ENCODE results near the gene UCK1.

The UCK1 gene

DNA sequence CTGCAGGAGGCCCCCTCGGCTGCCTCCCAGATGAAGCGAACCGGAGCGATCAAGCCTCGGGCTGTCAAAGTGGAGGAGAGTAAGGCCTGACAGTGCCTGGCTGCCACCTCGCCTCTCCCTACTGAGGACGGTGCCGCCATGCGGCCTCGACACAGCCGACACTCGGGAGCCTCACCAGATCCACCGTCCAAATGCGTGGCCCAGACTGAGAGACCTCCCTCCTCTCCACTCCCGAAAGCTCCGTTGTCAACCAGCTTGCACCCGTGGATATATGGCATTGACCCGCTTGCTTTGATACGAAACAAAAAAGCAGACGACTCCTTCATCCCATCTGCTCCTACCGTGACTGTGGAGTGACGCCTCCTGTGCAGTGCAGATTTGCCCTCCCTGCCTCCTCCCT is 35.3 kb downstream of the UCK1 start:
- Histone ChIP-seq H3K4me2 (ENCODE audit: low read depth, low read length, poor library complexity, severe bottlenecking) (no peak overlapping the region), H3K27ac (ENCODE audit: low read depth, low read length) (no peak overlapping the region), H3K79me2 (ENCODE audit: insufficient read depth, low read length) (no peaks in the 10 kb centered on the region), H3K27me3 (ENCODE audit: low read length) (no peaks in the 10 kb centered on the region), H3K9ac (ENCODE audit: low read length) (no peak overlapping the region), H3K9me2 (replicated peaks; ENCODE audit: insufficient read depth, low read length) (no peaks in the 10 kb centered on the region), H3K36me3 (ENCODE audit: low read length) (peaks cover 5% of the 10 kb centered on the region; the same call in 1 of the 2 replicates), H3K4me3 (ENCODE audit: insufficient read depth, low read length, poor library complexity, severe bottlenecking) (no peak overlapping the region), H3F3A (ENCODE audit: insufficient read depth) (peaks cover 19% of the 10 kb centered on the region), H4K20me1 (ENCODE audit: low read depth, low read length) (no peaks in the 10 kb centered on the region), H3K9me3 (ENCODE audit: insufficient read depth, low read length) (no peaks in the 10 kb centered on the region), H2AFZ (ENCODE audit: low read depth, low read length, severe bottlenecking) (no peak overlapping the region)
- TF ChIP-seq, protein P1, sequence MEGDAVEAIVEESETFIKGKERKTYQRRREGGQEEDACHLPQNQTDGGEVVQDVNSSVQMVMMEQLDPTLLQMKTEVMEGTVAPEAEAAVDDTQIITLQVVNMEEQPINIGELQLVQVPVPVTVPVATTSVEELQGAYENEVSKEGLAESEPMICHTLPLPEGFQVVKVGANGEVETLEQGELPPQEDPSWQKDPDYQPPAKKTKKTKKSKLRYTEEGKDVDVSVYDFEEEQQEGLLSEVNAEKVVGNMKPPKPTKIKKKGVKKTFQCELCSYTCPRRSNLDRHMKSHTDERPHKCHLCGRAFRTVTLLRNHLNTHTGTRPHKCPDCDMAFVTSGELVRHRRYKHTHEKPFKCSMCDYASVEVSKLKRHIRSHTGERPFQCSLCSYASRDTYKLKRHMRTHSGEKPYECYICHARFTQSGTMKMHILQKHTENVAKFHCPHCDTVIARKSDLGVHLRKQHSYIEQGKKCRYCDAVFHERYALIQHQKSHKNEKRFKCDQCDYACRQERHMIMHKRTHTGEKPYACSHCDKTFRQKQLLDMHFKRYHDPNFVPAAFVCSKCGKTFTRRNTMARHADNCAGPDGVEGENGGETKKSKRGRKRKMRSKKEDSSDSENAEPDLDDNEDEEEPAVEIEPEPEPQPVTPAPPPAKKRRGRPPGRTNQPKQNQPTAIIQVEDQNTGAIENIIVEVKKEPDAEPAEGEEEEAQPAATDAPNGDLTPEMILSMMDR (IDR thresholded peaks at IDR 0.05; ENCODE audit: insufficient read depth, low read length, poor library complexity, severe bottlenecking) = no peak
- no peak for TF ChIP-seq EZH2phosphoT487 (conservative IDR thresholded peaks at IDR 0.05; ENCODE audit: low read length)

DNA sequence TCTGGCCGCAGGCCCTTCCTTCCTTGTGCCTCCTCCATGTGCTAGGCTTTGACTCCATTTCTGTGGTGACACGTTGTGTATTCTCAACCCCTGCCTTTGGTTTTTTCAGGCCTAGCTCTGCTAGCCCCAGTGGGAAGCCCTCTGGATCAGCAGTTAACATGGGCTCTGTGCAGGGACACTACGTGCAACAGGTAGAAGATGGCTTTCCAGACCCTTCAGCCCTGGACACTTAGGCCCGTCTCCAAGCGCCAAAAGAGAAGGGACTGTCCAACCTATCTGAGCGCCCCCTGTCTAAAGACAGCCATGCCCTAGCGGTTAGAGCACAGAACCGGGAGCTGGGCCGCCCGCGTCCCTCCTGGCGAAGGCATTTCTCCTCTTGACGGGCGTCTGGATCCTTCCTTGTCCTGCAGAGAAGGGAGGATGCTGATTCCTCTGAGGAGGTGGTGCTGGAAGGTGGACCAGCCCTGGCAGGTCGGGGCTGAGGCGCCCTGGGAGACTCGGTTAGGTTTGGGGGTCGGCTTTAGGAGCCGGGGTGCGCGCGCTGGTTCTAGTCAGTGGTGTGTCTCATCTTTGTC is 36.7 kb downstream of the UCK1 start:
- Histone ChIP-seq H3K4me2 (ENCODE audit: low read depth, low read length, poor library complexity, severe bottlenecking) (no peak overlapping the region), H3K36me3 (ENCODE audit: low read length) (peaks cover 5% of the 10 kb centered on the region; the same call in 1 of the 2 replicates), H3F3A (ENCODE audit: insufficient read depth) (peaks cover 7% of the 10 kb centered on the region; the same call in 1 of the 2 replicates), H4K20me1 (ENCODE audit: low read depth, low read length) (no peaks in the 10 kb centered on the region), H3K9me2 (replicated peaks; ENCODE audit: insufficient read depth, low read length) (no peaks in the 10 kb centered on the region), H2AFZ (ENCODE audit: low read depth, low read length, severe bottlenecking) (no peak overlapping the region), H3K27me3 (ENCODE audit: low read length) (no peaks in the 10 kb centered on the region), H3K27ac (ENCODE audit: low read depth, low read length) (no peak overlapping the region), H3K4me3 (ENCODE audit: insufficient read depth, low read length, poor library complexity, severe bottlenecking) (no peak overlapping the region), H3K9ac (ENCODE audit: low read length) (no peak overlapping the region), H3K9me3 (ENCODE audit: insufficient read depth, low read length) (no peaks in the 10 kb centered on the region), H3K79me2 (ENCODE audit: insufficient read depth, low read length) (no peaks in the 10 kb centered on the region)
- TF ChIP-seq, protein P1 (IDR thresholded peaks at IDR 0.05; ENCODE audit: insufficient read depth, low read length, poor library complexity, severe bottlenecking) = no peak
- TF ChIP-seq EZH2phosphoT487 (conservative IDR thresholded peaks at IDR 0.05; ENCODE audit: low read length) = no peak

DNA sequence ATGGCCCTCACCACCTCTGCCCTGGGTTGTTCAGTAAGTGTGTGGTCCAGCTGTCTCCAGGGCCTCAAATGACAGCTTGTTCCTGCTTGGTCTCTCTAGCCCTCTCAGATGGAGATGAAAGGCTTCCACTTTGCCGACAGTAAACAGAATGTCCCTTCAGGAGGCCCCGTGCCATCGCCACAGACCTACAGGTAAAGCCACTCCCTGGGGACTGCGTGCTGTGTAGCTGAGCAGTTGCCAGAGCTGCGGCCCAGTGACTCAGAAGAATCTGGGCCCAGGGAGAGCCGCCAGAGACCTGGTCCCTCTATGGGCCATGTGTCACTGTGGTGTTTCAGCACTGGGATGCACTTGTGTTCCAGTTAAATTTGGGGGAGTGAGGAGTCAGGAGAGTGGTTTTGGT is 39.0 kb downstream of the UCK1 start:
- H3K36me3 ChIP-seq (ENCODE audit: low read length) = peaks cover 5% of the 10 kb centered on the region; the same call in 1 of the 2 replicates
- no peak overlapping the region for H3K27ac ChIP-seq (ENCODE audit: low read depth, low read length)
- no peaks in the 10 kb centered on the region for H3K9me3 ChIP-seq (ENCODE audit: insufficient read depth, low read length)
- no peaks in the 10 kb centered on the region for H3K27me3 ChIP-seq (ENCODE audit: low read length)
- no peaks in the 10 kb centered on the region for H4K20me1 ChIP-seq (ENCODE audit: low read depth, low read length)
- no peaks in the 10 kb centered on the region for H3K9me2 ChIP-seq (replicated peaks; ENCODE audit: insufficient read depth, low read length)
- no peaks in the 10 kb centered on the region for H3F3A ChIP-seq (ENCODE audit: insufficient read depth)
- H2AFZ ChIP-seq (ENCODE audit: low read depth, low read length, severe bottlenecking) = no peak overlapping the region
- no peaks in the 10 kb centered on the region for H3K79me2 ChIP-seq (ENCODE audit: insufficient read depth, low read length)
- H3K9ac ChIP-seq (ENCODE audit: low read length) = no peak overlapping the region
- no peak overlapping the region for H3K4me3 ChIP-seq (ENCODE audit: insufficient read depth, low read length, poor library complexity, severe bottlenecking)
- no peak overlapping the region for H3K4me2 ChIP-seq (ENCODE audit: low read depth, low read length, poor library complexity, severe bottlenecking)
- TF ChIP-seq, protein P1 (IDR thresholded peaks at IDR 0.05; ENCODE audit: insufficient read depth, low read length, poor library complexity, severe bottlenecking) = no peak
- no peak for TF ChIP-seq EZH2phosphoT487 (conservative IDR thresholded peaks at IDR 0.05; ENCODE audit: low read length)
